Nephron progenitor cell (in vitro differentiated cells): Measurements from ENCODE around the gene PAF1.

Experiments
- DNase-seq: peaks from one replicate; pipeline ENCODE4 v3.0.0; 2021
- H3K27ac Mint-ChIP-seq: 2 replicates; pipeline ENCODE4 v1.8.0; 2021; ENCODE audit warnings: mild to moderate bottlenecking, moderate library complexity, mixed read lengths
- H3K27me3 Mint-ChIP-seq: 2 replicates; pipeline ENCODE4 v1.8.0; 2021; ENCODE audit warnings: mild to moderate bottlenecking, low read depth, mixed read lengths; ENCODE audit not compliant: poor library complexity
- H3K36me3 Mint-ChIP-seq: 2 replicates; pipeline ENCODE4 v1.8.0; 2021; ENCODE audit warnings: low read depth, mixed read lengths
- H3K4me1 Mint-ChIP-seq: 2 replicates; pipeline ENCODE4 v1.8.0; 2021; ENCODE audit warnings: mixed read lengths
- H3K4me3 Mint-ChIP-seq: 2 replicates; pipeline ENCODE4 v1.8.0; 2021; ENCODE audit warnings: mild to moderate bottlenecking, moderate library complexity, mixed read lengths
- H3K9me3 Mint-ChIP-seq: 2 replicates; pipeline ENCODE4 v1.8.0; 2021; ENCODE audit warnings: mild to moderate bottlenecking, moderate library complexity, mixed read lengths
- TF ChIP-seq, protein P1 (sequence below): fragments of 200-600 bp; sonication (generic); IDR thresholded peaks from 2 replicates; pipeline ENCODE4 v1.5.0; 2021; ENCODE audit warnings: antibody characterized with exemption

PAF1 gene

DNA sequence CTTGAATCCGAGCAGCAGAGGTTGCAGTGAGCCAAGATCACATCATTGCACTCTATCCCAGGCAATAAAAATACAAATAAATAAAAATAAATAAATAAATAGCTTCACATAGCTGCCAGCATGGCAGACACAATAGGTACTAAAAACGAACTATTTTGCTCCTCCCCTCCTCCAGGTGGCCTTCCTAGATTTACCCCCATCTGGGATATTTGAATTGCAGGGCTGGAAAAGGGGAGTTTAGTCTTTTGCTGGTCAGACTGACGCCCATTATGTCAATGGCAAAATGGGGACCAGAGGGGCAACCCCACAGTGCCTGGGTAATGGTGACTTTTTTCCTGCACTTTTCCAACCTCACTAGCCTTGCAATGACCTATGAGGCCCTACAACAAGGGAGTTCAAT is 54.4 kb downstream of the PAF1 start:
- TF ChIP-seq, protein P1, sequence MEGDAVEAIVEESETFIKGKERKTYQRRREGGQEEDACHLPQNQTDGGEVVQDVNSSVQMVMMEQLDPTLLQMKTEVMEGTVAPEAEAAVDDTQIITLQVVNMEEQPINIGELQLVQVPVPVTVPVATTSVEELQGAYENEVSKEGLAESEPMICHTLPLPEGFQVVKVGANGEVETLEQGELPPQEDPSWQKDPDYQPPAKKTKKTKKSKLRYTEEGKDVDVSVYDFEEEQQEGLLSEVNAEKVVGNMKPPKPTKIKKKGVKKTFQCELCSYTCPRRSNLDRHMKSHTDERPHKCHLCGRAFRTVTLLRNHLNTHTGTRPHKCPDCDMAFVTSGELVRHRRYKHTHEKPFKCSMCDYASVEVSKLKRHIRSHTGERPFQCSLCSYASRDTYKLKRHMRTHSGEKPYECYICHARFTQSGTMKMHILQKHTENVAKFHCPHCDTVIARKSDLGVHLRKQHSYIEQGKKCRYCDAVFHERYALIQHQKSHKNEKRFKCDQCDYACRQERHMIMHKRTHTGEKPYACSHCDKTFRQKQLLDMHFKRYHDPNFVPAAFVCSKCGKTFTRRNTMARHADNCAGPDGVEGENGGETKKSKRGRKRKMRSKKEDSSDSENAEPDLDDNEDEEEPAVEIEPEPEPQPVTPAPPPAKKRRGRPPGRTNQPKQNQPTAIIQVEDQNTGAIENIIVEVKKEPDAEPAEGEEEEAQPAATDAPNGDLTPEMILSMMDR = no peak
- no peaks in the 10 kb centered on the region for H3K36me3 Mint-ChIP-seq
- peaks cover 21% of the 10 kb centered on the region for H3K4me1 Mint-ChIP-seq
- H3K27me3 Mint-ChIP-seq = peaks cover 30% of the 10 kb centered on the region
- H3K4me3 Mint-ChIP-seq = no peak overlapping the region
- H3K27ac Mint-ChIP-seq = no peak overlapping the region
- no peak for DNase-seq
- no peaks in the 10 kb centered on the region for H3K9me3 Mint-ChIP-seq
